Smooth muscle cell (in vitro differentiated cells): ENCODE results near the gene TCEAL9. TPM values are rescaled to one million over a fixed set of nuclear protein-coding genes. Genes with fewer than 3 reads are reported as not detected.

ENCODE experiments used
- DNase-seq: peaks from one replicate; lab custom pipeline; 2025; ENCODE audit not compliant: unreplicated experiment; lab: John Stamatoyannopoulos, UW
- H2AFZ ChIP-seq: fragments of 200-600 bp; sonication (generic); 2 replicates; pipeline ENCODE4 v1.6.0; 2016; ENCODE audit warnings: antibody characterized with exemption, low read depth, mild to moderate bottlenecking
- H3F3A ChIP-seq: fragments of 200-600 bp; sonication (generic); 2 replicates; pipeline ENCODE4 v1.6.0; 2017; ENCODE audit warnings: antibody characterized with exemption, low read depth
- H3K27ac ChIP-seq: fragments of 200-600 bp; sonication (generic); 2 replicates; pipeline ENCODE4 v1.5.1; 2016; ENCODE audit warnings: low read depth, mild to moderate bottlenecking
- H3K27me3 ChIP-seq: fragments of 200-600 bp; sonication (generic); 2 replicates; pipeline ENCODE4 v1.6.1; 2016; ENCODE audit warnings: low read depth, mild to moderate bottlenecking
- H3K36me3 ChIP-seq: fragments of 200-600 bp; sonication (generic); 2 replicates; pipeline ENCODE4 v1.5.1; 2016; ENCODE audit warnings: low read depth
- H3K4me1 ChIP-seq: fragments of 200-600 bp; sonication (generic); 2 replicates; pipeline ENCODE4 v1.5.1; 2016; ENCODE audit warnings: low read depth
- H3K4me2 ChIP-seq: fragments of 200-600 bp; sonication (generic); 2 replicates; pipeline ENCODE4 v1.6.0; 2016; ENCODE audit warnings: mild to moderate bottlenecking
- H3K4me3 ChIP-seq: fragments of 200-600 bp; sonication (generic); 2 replicates; pipeline ENCODE4 v1.5.1; 2016; ENCODE audit warnings: mild to moderate bottlenecking
- H3K79me2 ChIP-seq: fragments of 200-600 bp; sonication (generic); 2 replicates; pipeline ENCODE4 v1.6.0; 2016; ENCODE audit warnings: low read depth, mild to moderate bottlenecking
- H3K9ac ChIP-seq: fragments of 200-600 bp; sonication (generic); 2 replicates; pipeline ENCODE4 v1.6.0; 2016; ENCODE audit warnings: low read depth
- H3K9me3 ChIP-seq: fragments of 200-600 bp; sonication (generic); replicated peaks from 2 replicates; pipeline ENCODE4 v1.5.1; 2016; ENCODE audit warnings: low read depth
- H4K20me1 ChIP-seq: fragments of 200-600 bp; sonication (generic); 2 replicates; pipeline ENCODE4 v1.6.0; 2016; ENCODE audit warnings: low read depth
- CTCF ChIP-seq: fragments of 200-600 bp; sonication (generic); IDR thresholded peaks from 2 replicates; pipeline ENCODE4 v1.5.1; 2017; ENCODE audit warnings: borderline replicate concordance, mild to moderate bottlenecking, antibody characterized with exemption; ENCODE audit not compliant: insufficient read depth, poor library complexity, severe bottlenecking
- WGBS: methylation state at CpG from one replicate; pipeline ENCODE4 v1.1.7; 2016; ENCODE audit warnings: low lambda C conversion rate; 5-methylcytosine and 5-hydroxymethylcytosine counted together
- polyA plus RNA-seq: library from polyadenylated mRNA; unstranded; fragments of >200 nt; fragmentation: Nextera tagmentation; extraction: Ambion mirVana; gene quantifications from 2 replicates; pipeline ENCODE4 v1.2.1, GENCODE V29; 2016
- total RNA-seq: library from RNA; depleted of rRNA; stranded (reverse); fragments of >200 nt; gene quantifications from 2 replicates; pipeline ENCODE4 v1.2.3, GENCODE V29; 2014

Gene TCEAL9
- total and polyA plus RNA-seq, 2 experiments from 2014 or later: 255 to 267 TPM

GRCh38 chrX:103398421-103398864 lies 42.1 kb downstream of the TCEAL9 start:
- Histone ChIP-seq H4K20me1 (no peaks in the 10 kb centered on the region), H3K4me3 (no peak overlapping the region), H3K4me1 (no peaks in the 10 kb centered on the region), H3K9ac (peak overlapping the region; percentile 24), H3K4me2 (no peak overlapping the region), H3K27me3 (no peaks in the 10 kb centered on the region), H3K27ac (peak overlapping the region; percentile 60), H3K36me3 (no peaks in the 10 kb centered on the region), H2AFZ (peak overlapping the region; percentile 39), H3F3A (no peaks in the 10 kb centered on the region), H3K79me2 (no peaks in the 10 kb centered on the region), H3K9me3 (no peaks in the 10 kb centered on the region)
- 15% methylated on average over 1 of the region's 1 CpG for WGBS
- no peak for TF ChIP-seq CTCF
- no peak for DNase-seq

GRCh38 chrX:103399744-103400143 lies 43.4 kb downstream of the TCEAL9 start:
- Histone ChIP-seq H4K20me1 (no peaks in the 10 kb centered on the region), H3K9me3 (no peaks in the 10 kb centered on the region), H3K27me3 (no peaks in the 10 kb centered on the region), H2AFZ (no peak overlapping the region), H3K4me1 (no peaks in the 10 kb centered on the region), H3K36me3 (no peaks in the 10 kb centered on the region), H3K4me2 (no peak overlapping the region), H3K4me3 (no peak overlapping the region), H3K79me2 (no peaks in the 10 kb centered on the region), H3K27ac (no peak overlapping the region), H3F3A (no peaks in the 10 kb centered on the region), H3K9ac (no peak overlapping the region)
- no peak for DNase-seq
- WGBS: 54% methylated on average over 1 of the region's 1 CpG
- no peak for TF ChIP-seq CTCF

- Histone ChIP-seq H3K9me3 (no peaks in the 10 kb centered on the region), H4K20me1 (no peaks in the 10 kb centered on the region), H3K4me1 (no peaks in the 10 kb centered on the region), H3K27ac (no peak overlapping the region), H3F3A (no peaks in the 10 kb centered on the region), H3K4me3 (no peak overlapping the region), H3K9ac (no peak overlapping the region), H2AFZ (no peak overlapping the region), H3K4me2 (no peak overlapping the region), H3K27me3 (no peaks in the 10 kb centered on the region), H3K79me2 (no peaks in the 10 kb centered on the region), H3K36me3 (no peaks in the 10 kb centered on the region)
- no peak for TF ChIP-seq CTCF
- no peak for DNase-seq
- WGBS: 52% methylated on average over 1 of the region's 1 CpG
Measured at GRCh38 chrX:103400931-103401330, 44.6 kb downstream of the TCEAL9 start.

GRCh38 chrX:103404231-103405008 lies 48.1 kb downstream of the TCEAL9 start:
- 34% methylated on average over 19 of the region's 19 CpGs for WGBS
- no peak for TF ChIP-seq CTCF

More at GRCh38 chrX:103404231-103405008, 48.1 kb downstream of the TCEAL9 start:
- H4K20me1 ChIP-seq: no peaks in the 10 kb centered on the region
- no peaks in the 10 kb centered on the region for H3F3A ChIP-seq
- H3K4me2 ChIP-seq: peak overlapping the region; percentile 88
- peak overlapping the region; percentile 67 for H3K9ac ChIP-seq
- peak overlapping the region; percentile 38 for H2AFZ ChIP-seq
- H3K9me3 ChIP-seq: no peaks in the 10 kb centered on the region
- H3K79me2 ChIP-seq: no peaks in the 10 kb centered on the region
- no peaks in the 10 kb centered on the region for H3K36me3 ChIP-seq
- H3K27me3 ChIP-seq: no peaks in the 10 kb centered on the region
- H3K27ac ChIP-seq: peak overlapping the region; percentile 10
- no peak for DNase-seq
- H3K4me1 ChIP-seq: no peaks in the 10 kb centered on the region
- H3K4me3 ChIP-seq: peak overlapping the region; percentile 61
